HepG2 (cell line): ENCODE data around the gene DIPK1B.

Experiments used
- CTCF ChIP-seq: sonication (generic); formaldehyde crosslinking; IDR thresholded peaks from 2 replicates; pipeline ENCODE4 v1.5.0; 2020; ENCODE audit warnings: mild to moderate bottlenecking, missing genetic modification reagents, moderate library complexity
- DRAP1 ChIP-seq: IDR thresholded peaks from 2 replicates; pipeline ENCODE4 v1.6.1; 2016; ENCODE audit warnings: missing genetic modification reagents, missing compliant biosample characterization
- EP300 ChIP-seq, 3 experiments: sonication (generic) in 1 of 3; formaldehyde crosslinking in 1 of 3; IDR thresholded peaks; 2 replicates each; pipeline versions ENCODE4 v1.5.1 to v1.6.1; 2011 to 2020; ENCODE audit warnings: low read depth in 2 of 3, low read length in 2 of 3, borderline replicate concordance in 1 of 3, improper control_type of control experiment in 1 of 3, mild to moderate bottlenecking in 1 of 3, missing genetic modification reagents in 1 of 3, moderate library complexity in 1 of 3
- JUNB ChIP-seq: sonication (generic); formaldehyde crosslinking; IDR thresholded peaks from 2 replicates; pipeline ENCODE4 v1.8.0; 2022; ENCODE audit warnings: missing genetic modification reagents, mild to moderate bottlenecking, borderline replicate concordance
- NFRKB ChIP-seq: fragments of 450-650 bp; IDR thresholded peaks from 2 replicates; pipeline ENCODE4 v1.6.1; 2017
- RFX5 ChIP-seq: IDR thresholded peaks from 2 replicates; pipeline ENCODE4 v1.6.1; 2011; ENCODE audit warnings: low read depth, low read length, improper control_type of control experiment
- SMAD3 ChIP-seq: sonication (generic); formaldehyde crosslinking; IDR thresholded peaks from 2 replicates; pipeline ENCODE4 v1.4.0; 2020; ENCODE audit warnings: missing genetic modification reagents
- ZNF280B ChIP-seq: sonication (generic); formaldehyde crosslinking; IDR thresholded peaks from 2 replicates; pipeline ENCODE4 v1.5.0; 2020; ENCODE audit warnings: missing genetic modification reagents, mild to moderate bottlenecking, borderline replicate concordance
- ZNF337 ChIP-seq: sonication (generic); formaldehyde crosslinking; IDR thresholded peaks from 2 replicates; pipeline ENCODE4 v1.5.1; 2020; ENCODE audit warnings: missing genetic modification reagents, low read depth, mild to moderate bottlenecking, borderline replicate concordance
- ZNF605 ChIP-seq: sonication (generic); formaldehyde crosslinking; IDR thresholded peaks from 2 replicates; pipeline ENCODE4 v1.8.0; 2022; ENCODE audit warnings: mild to moderate bottlenecking, missing genetic modification reagents
- ZNF660 ChIP-seq: sonication (generic); formaldehyde crosslinking; IDR thresholded peaks from 2 replicates; pipeline ENCODE4 v1.5.1; 2020; ENCODE audit warnings: mild to moderate bottlenecking, low read depth, missing genetic modification reagents, borderline replicate concordance
- ZNF704 ChIP-seq: sonication (generic); formaldehyde crosslinking; IDR thresholded peaks from 2 replicates; pipeline ENCODE4 v1.8.1; 2023; ENCODE audit warnings: mild to moderate bottlenecking, inconsistent platforms, moderate library complexity, missing genetic modification reagents, borderline replicate concordance
- ZNF773 ChIP-seq: sonication (generic); formaldehyde crosslinking; IDR thresholded peaks from 2 replicates; pipeline ENCODE4 v1.4.0; 2020; ENCODE audit warnings: missing genetic modification reagents, borderline replicate concordance
- ZNF780A ChIP-seq: sonication (generic); formaldehyde crosslinking; IDR thresholded peaks from 2 replicates; pipeline ENCODE4 v1.8.0; 2022; ENCODE audit warnings: mild to moderate bottlenecking, missing genetic modification reagents, moderate library complexity

- no peak for TF ChIP-seq CTCF (CRISPR knock-in tag)
- no peak for TF ChIP-seq ZNF280B (CRISPR knock-in tag)
- no peak for TF ChIP-seq EP300 (IDR thresholded peaks at IDR 0.05; ENCODE audit: low read depth in 2 of 2, low read length in 2 of 2)
- no peak for TF ChIP-seq EP300 (CRISPR knock-in tag; IDR thresholded peaks at IDR 0.05; ENCODE audit: borderline replicate concordance)
- no peak for TF ChIP-seq SMAD3
- TF ChIP-seq ZNF660 (CRISPR knock-in tag): no peak
- TF ChIP-seq ZNF780A: no peak
- TF ChIP-seq DRAP1 (CRISPR knock-in tag): no peak
- TF ChIP-seq ZNF605 (CRISPR knock-in tag): no peak
- no peak for TF ChIP-seq ZNF704 (CRISPR knock-in tag)
- no peak for TF ChIP-seq ZNF337
- TF ChIP-seq NFRKB: no peak
- no peak for TF ChIP-seq JUNB
- TF ChIP-seq ZNF773 (CRISPR knock-in tag): no peak
- TF ChIP-seq RFX5: no peak
Measured at GRCh38 chr9:136688274-136689107, 23.9 kb upstream of the DIPK1B start.
